Uterus (tissue), 2 donors: ENCODE data around the gene ABCC6.

ENCODE experiments used
- POLR2A ChIP-seq, 2 donors: fragments of 450-650 bp; IDR thresholded peaks; one replicate each; pipeline ENCODE4 v1.6.1; 2016; ENCODE audit warnings: antibody characterized with exemption in 2 of 2, mild to moderate bottlenecking in 1 of 2, moderate library complexity in 1 of 2
- TF ChIP-seq, protein P1 (sequence below), 4 experiments: fragments of 200-600 bp in 2 of 4; fragments of 450-650 bp in 2 of 4; sonication (generic) in 2 of 4; IDR thresholded peaks; one replicate each; pipeline ENCODE4 v1.5.1; 2016 to 2019; ENCODE audit warnings: antibody characterized with exemption in 4 of 4, mild to moderate bottlenecking in 2 of 4, moderate library complexity in 1 of 4

GRCh38 chr16:16186820-16187219, 36.5 kb downstream of the ABCC6 start:
- no peak for TF ChIP-seq POLR2A (IDR thresholded peaks at IDR 0.05)
- TF ChIP-seq, protein P1, sequence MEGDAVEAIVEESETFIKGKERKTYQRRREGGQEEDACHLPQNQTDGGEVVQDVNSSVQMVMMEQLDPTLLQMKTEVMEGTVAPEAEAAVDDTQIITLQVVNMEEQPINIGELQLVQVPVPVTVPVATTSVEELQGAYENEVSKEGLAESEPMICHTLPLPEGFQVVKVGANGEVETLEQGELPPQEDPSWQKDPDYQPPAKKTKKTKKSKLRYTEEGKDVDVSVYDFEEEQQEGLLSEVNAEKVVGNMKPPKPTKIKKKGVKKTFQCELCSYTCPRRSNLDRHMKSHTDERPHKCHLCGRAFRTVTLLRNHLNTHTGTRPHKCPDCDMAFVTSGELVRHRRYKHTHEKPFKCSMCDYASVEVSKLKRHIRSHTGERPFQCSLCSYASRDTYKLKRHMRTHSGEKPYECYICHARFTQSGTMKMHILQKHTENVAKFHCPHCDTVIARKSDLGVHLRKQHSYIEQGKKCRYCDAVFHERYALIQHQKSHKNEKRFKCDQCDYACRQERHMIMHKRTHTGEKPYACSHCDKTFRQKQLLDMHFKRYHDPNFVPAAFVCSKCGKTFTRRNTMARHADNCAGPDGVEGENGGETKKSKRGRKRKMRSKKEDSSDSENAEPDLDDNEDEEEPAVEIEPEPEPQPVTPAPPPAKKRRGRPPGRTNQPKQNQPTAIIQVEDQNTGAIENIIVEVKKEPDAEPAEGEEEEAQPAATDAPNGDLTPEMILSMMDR (IDR thresholded peaks at IDR 0.05), result no peak
